NCI-H2029 treated with DMSO at 0.1 percent for 48 hours (cell line): ENCODE data around the gene PYY.
"Not testable (repeated sequence)": the region's sequence is repeated elsewhere in the genome, so short reads cannot be mapped to it uniquely, and the experiment has no call there.

Experiments
- DNase-seq: peaks from one replicate; lab custom pipeline; 2025; lab: John Stamatoyannopoulos, UW

PYY gene

DNA sequence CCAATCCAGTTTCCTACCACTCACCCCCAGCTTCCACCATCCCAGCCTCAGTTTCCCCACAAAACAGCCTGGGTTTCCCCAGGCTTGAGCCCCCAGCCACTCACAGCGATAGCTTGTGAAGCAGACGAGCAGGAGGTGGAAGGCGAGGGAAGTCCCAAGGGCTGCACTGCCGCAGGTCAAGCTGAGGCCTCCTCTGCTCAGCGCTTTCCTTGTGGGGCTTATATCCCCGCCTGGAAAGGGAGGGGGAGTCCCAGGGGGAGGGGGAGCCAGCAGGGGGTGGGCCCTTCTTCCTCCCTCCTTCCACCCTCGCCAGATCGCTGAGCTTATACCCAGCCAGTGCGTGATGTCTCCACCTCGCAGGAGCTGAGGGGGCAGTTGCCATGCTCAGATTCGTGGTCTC is at the start of gene PYY:
Gene PYY, minus strand, starts transcription at position 195 of the 400 bp plus-strand sequence. CDS start 457 bp downstream, outside the sequence.
- DNase-seq = no peak

DNA sequence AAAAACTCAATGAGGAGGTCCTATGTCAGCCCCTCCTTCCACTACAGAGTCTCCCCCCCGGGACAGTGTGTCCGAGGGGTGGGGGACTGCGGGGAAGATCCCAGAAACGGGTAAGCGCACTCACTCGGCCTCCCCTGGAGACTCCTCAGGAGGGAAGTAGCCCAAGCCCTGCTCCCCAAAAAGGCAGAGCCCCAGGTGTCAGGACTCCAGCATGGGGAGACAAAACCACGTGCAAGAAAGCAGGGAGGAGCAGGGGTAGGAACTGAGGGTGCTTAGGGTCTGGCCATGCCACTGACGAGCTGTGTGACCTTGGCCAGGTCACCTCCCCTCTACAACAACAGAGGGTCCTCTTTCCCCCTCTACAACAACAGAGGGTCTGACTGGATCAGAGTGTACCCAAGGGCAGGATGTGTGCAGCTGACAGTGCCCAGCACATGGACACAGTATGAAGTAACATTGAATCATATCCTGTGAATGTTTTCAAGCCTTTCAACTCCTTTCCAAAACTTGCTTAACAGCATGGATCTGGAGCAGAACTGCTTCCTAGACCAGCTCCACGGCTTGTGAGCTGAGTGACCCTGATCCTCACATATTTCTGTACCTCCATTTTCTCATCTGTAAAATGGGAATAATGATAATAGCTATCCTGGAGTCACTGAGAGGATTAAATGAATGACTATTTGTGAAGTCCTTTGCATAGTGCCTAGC is 48.6 kb upstream of the PYY start:
- DNase-seq = no peak

GRCh38 chr17:44001461-44001920 is 47.8 kb upstream of the PYY start:
- no peak for DNase-seq

DNA sequence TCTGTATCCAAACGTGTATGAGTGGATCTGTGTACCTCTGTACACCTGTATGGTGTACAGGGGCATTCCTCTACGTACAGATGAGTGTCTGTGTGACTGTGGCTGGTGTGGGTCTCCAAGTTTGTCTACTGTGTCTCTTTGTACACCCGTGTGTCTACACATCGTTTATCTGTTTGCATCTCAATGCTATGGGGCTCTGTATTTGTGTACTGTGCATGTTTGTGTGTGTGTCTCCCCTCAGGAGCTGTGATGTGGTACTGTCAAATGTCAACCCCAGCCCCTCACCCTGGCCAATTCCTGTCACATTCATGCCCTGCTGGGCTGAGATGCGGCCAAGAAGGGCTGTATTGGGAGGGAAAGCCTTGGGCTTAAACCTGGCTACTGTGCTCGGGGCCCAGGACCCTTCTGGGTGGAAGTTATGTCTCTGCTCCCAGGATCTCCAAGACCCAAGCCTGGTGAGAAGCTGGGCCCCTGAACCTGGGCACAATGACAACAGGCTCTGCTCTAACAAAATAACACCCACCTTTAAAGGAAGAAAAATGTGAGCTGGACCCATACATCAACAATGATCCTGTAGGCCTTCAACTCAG is 47.2 kb upstream of the PYY start:
- DNase-seq = no peak

DNA sequence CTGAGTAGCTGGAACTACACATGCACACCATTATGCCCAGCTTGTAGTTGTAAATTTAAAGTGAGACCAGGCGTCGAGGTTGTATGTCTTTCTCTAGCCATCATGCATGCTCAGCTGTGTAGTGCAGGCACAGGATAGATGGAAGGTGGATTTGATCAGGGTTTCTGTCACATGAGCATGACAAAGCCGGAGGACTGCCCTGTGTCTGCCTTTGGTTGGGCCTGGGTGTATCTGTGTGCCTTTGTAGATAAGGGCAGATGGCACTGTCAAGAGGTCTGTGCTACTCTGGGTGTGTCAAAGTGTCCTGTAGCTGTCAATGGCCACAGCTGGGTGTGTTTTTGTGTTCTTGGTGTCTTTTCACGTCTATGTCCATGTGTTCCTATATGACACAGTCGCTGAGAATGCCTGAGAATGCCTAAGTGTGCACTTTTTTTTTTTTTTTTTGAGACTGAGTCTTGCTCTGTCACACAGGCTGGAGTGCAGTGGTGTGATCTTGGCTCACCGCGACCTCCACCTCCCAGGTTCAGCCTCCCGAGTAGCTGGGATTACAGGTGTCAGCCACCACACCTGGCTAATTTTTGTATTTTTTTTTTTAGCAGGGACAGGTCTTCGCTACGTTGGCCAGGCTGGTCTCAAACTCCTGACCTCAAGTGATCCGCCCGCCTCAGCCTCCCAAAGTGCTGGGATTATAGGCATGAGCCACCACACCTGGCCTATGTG is 46.6 kb upstream of the PYY start:
- DNase-seq = no peak

DNA sequence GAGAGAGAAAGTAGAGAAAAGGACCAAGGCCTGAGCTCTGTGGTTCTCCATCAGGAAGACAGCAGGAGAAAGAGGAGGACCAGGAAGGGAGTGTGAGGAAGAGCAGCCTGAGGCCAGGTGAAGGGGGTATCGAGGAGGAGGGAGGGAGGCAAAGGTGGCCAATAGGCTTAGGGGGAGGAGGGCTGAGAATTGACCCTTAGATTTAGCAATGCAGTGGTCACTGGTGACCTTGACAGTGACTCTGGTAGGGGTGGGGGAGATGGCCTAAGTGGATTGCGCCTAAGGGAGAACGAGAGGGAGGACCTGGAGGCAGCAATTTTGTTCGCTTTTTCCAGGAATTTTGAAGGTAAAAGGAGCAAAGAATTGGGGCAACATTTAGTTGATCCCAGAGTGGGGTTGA is 45.3 kb upstream of the PYY start:
- DNase-seq = no peak

GRCh38 chr17:43998552-43998951 is 44.8 kb upstream of the PYY start:
- DNase-seq = no peak

DNA sequence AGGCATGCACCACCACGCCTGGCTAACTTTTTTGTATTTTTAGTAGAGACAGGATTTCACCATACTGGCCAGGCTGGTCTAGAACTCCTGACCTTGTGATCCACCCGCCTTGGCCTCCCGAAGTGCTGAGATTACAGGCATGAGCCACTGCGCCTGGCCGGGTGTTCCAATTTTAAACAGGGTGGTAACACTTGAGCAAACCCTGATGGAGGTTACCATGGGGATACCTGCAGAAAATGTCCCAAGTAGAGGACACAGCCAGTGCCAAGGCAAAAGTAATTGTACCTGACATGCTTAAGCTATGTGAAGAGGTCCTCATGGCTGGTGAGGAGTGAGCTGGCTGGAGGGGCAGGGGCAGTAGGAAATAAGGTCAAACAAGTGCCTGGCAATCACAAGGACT is 43.4 kb upstream of the PYY start:
- not testable (repeated sequence) for DNase-seq

DNA sequence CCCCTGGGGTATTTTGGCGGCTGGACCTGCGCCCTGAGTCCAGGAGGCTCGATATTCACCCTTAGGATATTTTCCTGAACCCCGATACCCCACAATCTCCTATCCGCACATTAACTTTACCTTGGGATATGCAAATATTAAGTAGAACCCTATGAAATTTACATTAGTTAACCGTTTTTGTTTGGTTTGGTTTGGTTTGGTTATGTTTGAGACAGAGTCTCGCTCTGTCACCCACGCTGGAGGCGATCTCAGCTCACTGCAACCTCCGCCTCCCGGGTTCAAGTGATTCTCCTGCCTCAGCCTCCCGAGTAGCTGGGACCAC is 41.4 kb upstream of the PYY start:
- DNase-seq = no peak

DNA sequence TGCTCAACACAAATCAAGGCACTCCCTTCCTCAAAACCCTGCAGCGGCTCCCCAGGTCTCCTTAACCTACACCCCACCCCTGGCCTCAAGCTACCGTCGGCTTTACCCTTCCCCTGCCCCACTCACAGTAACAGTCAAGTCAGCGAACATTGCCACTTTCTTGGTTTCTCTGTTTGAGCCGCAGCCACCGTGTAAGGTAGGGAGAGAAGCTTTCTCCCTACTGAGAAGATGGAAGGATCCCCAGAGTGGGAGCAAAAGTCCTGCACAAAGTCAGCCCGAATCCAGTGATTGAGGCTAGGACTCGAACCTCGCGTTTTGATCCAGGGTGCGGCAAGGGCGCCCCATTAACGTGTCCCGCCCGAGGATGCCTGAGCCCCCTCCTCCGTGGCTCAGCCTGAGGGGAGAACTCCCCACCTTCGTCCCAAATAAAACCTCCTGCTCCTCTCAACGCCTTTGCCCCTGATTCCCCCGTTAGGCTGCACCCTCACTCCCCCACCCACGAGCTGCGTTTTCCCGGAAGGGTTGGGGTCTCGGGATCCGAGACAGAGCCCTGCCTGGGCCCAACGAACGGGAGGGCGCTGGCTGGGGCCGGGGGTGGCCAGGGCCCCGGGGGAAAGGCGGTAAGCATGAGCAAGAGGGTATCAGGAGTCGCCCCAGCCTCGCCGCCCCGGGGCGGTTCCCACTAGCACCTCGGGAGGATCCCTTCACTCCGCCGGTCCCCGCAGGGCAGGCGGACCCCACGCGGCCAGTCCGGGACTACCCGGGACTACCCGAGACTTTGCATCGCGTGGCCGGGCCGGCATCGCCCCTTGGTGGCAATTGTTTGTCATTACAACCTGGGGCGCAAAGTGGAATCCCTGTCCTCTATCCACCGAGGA is 40.8 kb upstream of the PYY start:
- DNase-seq = no peak

- no peak for DNase-seq
These were observed 38.9 kb upstream of the PYY start for GRCh38 chr17:43992641-43993040.

DNA sequence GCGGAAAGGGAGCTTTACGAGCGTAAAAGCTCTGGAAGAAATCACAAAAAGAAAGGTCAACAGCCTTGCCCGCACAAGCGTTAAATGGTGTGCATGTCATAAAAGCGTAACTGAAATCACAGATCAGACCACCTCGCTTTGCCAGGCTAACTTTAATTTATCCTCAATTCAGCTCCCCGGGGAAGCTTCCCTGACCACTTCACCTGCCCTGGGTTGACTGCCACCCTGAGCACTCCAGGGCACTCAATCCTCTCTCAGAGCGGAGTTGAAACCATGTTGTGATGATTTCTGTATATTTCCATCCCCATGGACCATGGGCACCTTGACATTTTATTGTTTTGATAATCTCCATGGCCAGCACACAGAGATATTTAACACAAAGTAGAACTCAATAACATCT is 34.6 kb upstream of the PYY start:
- DNase-seq = no peak

GRCh38 chr17:43987131-43988021 is 33.6 kb upstream of the PYY start:
- no peak for DNase-seq

- no peak for DNase-seq
These were observed 32.7 kb upstream of the PYY start for GRCh38 chr17:43986225-43986981.

DNA sequence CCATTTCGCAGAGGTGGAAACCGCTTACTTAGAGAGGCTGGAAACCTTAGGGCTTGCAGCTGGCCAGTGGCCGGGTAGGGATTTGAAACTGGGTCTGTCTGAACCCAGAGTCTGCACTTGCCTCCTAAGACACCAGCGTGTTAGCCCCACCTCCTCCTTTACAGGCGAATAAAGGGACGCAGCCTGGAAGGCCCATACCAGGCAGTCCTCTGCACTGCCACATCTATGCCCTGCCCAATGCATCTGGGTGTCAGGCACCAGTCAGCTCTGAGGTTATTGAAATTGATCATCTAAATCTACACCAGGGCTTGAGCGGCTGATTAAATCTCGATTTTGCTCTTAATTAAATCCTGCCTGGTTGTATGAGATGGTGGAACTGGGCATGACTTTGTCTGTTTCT is 30.8 kb upstream of the PYY start:
- no peak for DNase-seq

DNA sequence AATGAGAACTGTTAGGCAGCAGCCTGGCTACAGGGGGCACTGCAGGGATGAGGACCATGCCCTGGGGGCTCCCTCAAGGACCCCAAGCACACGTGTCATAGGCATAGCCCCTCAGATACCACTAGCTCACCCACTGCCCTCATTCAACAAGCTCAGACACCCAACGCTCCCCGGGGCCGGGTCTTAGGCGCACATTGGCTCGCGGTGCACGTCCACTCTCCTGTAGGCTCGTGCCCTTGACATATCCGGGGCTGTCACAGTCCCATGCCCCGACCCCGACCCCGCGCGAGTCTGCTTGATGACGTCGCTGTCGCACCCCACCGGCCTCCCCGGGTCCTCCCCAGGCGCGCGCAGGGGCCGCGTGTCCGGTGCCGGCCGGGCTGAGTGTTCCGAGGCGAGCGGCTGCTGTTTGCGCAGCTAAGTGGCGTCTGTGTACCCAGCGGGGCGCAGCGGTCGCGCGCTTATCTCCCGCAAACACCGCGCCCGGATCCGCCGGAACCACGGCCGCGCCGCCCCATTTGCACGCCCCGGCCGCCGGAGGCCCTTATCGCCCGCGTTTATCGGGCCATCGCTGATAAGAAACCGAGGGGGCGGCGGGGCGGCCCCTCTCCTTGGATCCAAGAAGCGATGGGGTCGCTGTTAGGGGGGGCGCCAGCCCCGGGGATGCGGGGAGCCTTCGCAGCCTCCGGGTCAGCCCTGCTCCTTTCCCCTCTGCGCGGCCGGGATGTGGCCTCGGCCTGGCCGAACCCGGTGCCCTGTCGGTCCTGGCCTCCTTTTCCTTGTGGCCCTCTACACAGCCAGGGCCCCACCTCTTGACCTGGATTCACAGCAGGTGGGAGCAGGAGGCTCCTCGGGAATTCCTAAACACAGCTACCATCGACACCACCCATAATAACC is 30.0 kb upstream of the PYY start:
- DNase-seq = no peak

DNA sequence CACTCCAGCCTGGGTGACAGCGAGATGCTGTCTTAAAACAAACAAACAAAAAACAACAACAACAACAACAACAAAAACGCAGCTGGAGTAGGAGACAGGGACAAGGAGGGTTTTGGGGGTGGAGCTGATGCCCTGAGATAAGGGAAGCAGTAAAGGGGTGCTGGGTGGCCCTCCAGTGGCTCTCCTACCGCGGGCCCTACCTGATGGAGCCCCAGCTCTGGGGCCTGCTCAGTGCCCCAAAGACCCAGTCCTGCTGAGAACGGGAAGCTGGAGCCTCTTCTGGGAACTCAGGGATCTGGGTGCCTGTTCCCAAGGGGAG is 29.4 kb upstream of the PYY start:
- no peak for DNase-seq

GRCh38 chr17:43982171-43982570 is 28.4 kb upstream of the PYY start:
- DNase-seq = no peak

DNA sequence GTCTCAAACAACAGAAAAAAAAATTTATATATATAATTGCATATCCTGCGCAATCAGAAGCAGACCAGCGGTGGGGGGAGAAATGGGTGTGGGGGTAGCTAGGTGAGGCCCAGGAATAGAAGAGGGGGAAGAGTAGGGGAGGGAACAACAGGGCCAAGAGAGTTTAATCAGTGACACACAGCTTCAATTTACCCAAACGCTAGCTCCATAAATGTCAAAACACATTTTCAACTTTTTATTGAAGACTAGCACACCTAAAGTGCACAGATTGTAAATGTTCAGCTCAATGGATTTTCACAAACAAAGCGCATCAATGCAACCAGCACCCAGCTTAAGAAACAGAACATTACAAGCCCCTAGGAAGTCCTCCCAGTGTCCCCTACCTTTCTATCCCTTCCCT is 25.9 kb upstream of the PYY start:
- no peak for DNase-seq

DNA sequence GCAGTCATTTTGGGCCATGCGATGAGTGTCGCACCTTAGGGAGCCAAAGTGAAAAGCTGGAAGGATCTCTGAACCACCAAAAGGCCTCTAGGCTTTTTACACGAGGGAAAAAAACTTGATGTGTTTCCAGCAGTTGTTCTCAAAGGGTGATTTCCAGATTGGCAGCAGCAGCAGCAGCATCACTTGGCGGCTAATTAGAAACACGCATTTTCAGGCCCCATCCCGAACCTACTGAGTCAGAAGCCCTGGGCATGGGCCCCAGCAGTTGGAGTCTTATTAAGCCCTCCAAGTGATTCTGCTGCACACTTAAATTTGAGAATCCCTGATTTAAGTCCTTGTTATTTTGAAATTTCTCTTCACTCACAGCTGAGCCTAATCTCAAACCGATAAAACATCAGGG is 25.3 kb upstream of the PYY start:
- DNase-seq = no peak
